T-cell (primary cell): ENCODE results near the gene PEAR1. TPM values are rescaled to one million over a fixed set of nuclear protein-coding genes. Genes with fewer than 3 reads are reported as not detected.

ENCODE experiments used
- ATAC-seq, 4 experiments: fragments of 200-7000 bp in 3 of 4; fragments of 150-1000 bp in 1 of 4; cut with Tn5 transposase; replicated peaks in 1 of 4; 1 replicate in 3 of 4; 2 replicates in 1 of 4; pipeline ENCODE4 v1.10.0; 2021; ENCODE audit warnings: moderate library complexity in 3 of 4, mild to moderate bottlenecking in 2 of 4, moderate number of reproducible peaks in 1 of 4
- CTCF ChIA-PET, 2 donors: fragments of 300-600 bp; sonication (Branson Sonifier 250); formaldehyde crosslinking; loops; one replicate each; lab custom pipeline; 2022; ENCODE audit warnings: antibody characterized with exemption in 2 of 2; lab: Charles Lee
- POLR2A ChIA-PET, 2 donors: fragments of 300-600 bp; sonication (Branson Sonifier 250); formaldehyde crosslinking; loops; one replicate each; lab custom pipeline; 2022; ENCODE audit warnings: antibody characterized with exemption in 2 of 2; lab: Charles Lee
- DNase-seq, 35 experiments: peaks; one replicate each; pipeline versions ENCODE4 v3.0.0 to v3.0.0-alpha.2; 2013 to 2023
- H3K27ac ChIP-seq: one replicate; pipeline ENCODE4 v1.5.1; 2013; ENCODE audit warnings: low read length
- H3K27me3 ChIP-seq, 2 experiments: replicated peaks in 1 of 2; 1 replicate in 1 of 2; 2 replicates in 1 of 2; pipeline versions ENCODE4 v1.6.1 to v1.7.0; 2013; ENCODE audit warnings: low read length in 1 of 2, mixed read lengths in 1 of 2; ENCODE audit not compliant: control insufficient read depth in 2 of 2, insufficient read depth in 2 of 2; ENCODE audit errors: extremely low read depth in 1 of 2
- H3K36me3 ChIP-seq, 2 donors: 1 replicate in 1 of 2; 2 replicates in 1 of 2; pipeline versions ENCODE4 v1.6.1 to v1.7.0; 2013; ENCODE audit warnings: low read length in 1 of 2; ENCODE audit not compliant: control insufficient read depth in 2 of 2, insufficient read depth in 1 of 2; ENCODE audit errors: extremely low read depth in 1 of 2
- H3K4me1 ChIP-seq, 2 experiments: 1 replicate in 1 of 2; 2 replicates in 1 of 2; pipeline versions ENCODE4 v1.6.1 to v1.7.0; 2013; ENCODE audit warnings: low read length in 2 of 2, mixed read lengths in 1 of 2; ENCODE audit not compliant: insufficient read depth in 2 of 2, control insufficient read depth in 1 of 2; ENCODE audit errors: extremely low read depth in 1 of 2
- H3K4me3 ChIP-seq, 2 donors: 1 replicate in 1 of 2; 2 replicates in 1 of 2; pipeline versions ENCODE4 v1.5.1 to v1.7.0; 2013; ENCODE audit warnings: mild to moderate bottlenecking in 2 of 2, low read length in 1 of 2, moderate library complexity in 1 of 2; ENCODE audit not compliant: control insufficient read depth in 1 of 2; ENCODE audit errors: extremely low read depth in 1 of 2
- H3K9me3 ChIP-seq: 2 replicates; pipeline ENCODE4 v1.7.0; 2013
- H3K27ac Mint-ChIP-seq, 2 donors: one replicate each; pipeline ENCODE4 v1.8.0; 2020 to 2021; ENCODE audit warnings: mild to moderate bottlenecking in 2 of 2, mixed read lengths in 2 of 2
- H3K27me3 Mint-ChIP-seq, 2 donors: one replicate each; pipeline ENCODE4 v1.8.0; 2021 to 2022; ENCODE audit warnings: mixed read lengths in 2 of 2
- H3K36me3 Mint-ChIP-seq: one replicate; pipeline ENCODE4 v1.8.0; 2021; ENCODE audit warnings: mixed read lengths
- H3K4me1 Mint-ChIP-seq, 3 donors: one replicate each; pipeline ENCODE4 v1.8.0; 2020 to 2022; ENCODE audit warnings: mixed read lengths in 3 of 3, mild to moderate bottlenecking in 1 of 3
- H3K4me3 Mint-ChIP-seq, 3 donors: one replicate each; pipeline ENCODE4 v1.8.0; 2020 to 2022; ENCODE audit warnings: mild to moderate bottlenecking in 3 of 3, mixed read lengths in 3 of 3, moderate library complexity in 3 of 3
- H3K9me3 Mint-ChIP-seq, 3 donors: one replicate each; pipeline ENCODE4 v1.8.0; 2020 to 2022; ENCODE audit warnings: mixed read lengths in 3 of 3
- WGBS: methylation state at CpG from one replicate; pipeline ENCODE4 v1.1.5; 2013; ENCODE audit warnings: missing lambda C conversion rate; ENCODE audit not compliant: insufficient coverage; 5-methylcytosine and 5-hydroxymethylcytosine counted together
- total RNA-seq, 35 experiments: library from RNA in 6 of 35; stranded (reverse) in 6 of 35; fragments of 120-200 nt in 1 of 35; gene quantifications; one replicate each; pipeline versions ENCODE4 v1.2.1 to v1.2.4 and lab custom pipeline; 2013 to 2026

PEAR1 gene
- total RNA-seq, 5 donors from 2014 or later (not counting 1 experiment from before 2014, with no cell fraction given): 0.09 to 0.67 (median 0.28) TPM

- POLR2A ChIA-PET: interaction anchor here in 1 of 2 donors (0.6 kb wide), 1 partner anchor 92 kb away, joined by 3 read pairs; no protein-coding TSS in a partner anchor
- H3K9me3 ChIP-seq: no peaks in the 10 kb centered on the region
- DNase-seq (no peak), ATAC-seq (no peak)
- peaks cover 0 to 5% of the 10 kb centered on the region in 2 experiments for H3K4me1 ChIP-seq
- no peak overlapping the region for H3K4me3 ChIP-seq
- H3K27ac ChIP-seq: no peak overlapping the region
- peaks cover 2 to 75% of the 10 kb centered on the region in 2 experiments for H3K27me3 ChIP-seq
- 0% methylated on average over 1 of the region's 6 CpGs for WGBS
- H3K36me3 ChIP-seq: no peaks in the 10 kb centered on the region
- Mint-ChIP-seq H3K27me3 (peaks cover 31 to 63% of the 10 kb centered on the region in 2 donors), H3K9me3 (no peaks in the 10 kb centered on the region), H3K36me3 (no peaks in the 10 kb centered on the region), H3K4me3 (no peak overlapping the region), H3K4me1 (peaks cover 6 to 7% (median 6%) of the 10 kb centered on the region in 3 donors), H3K27ac (no peak overlapping the region)
- CTCF ChIA-PET: interaction anchor here (0.6 to 0.7 kb wide), 3 partner anchors 48 to 84 kb away, joined by 3 to 7 read pairs (median 3); no protein-coding TSS in a partner anchor
These were observed 6.8 kb upstream of the PEAR1 start for GRCh38 chr1:156886583-156887281.

GRCh38 chr1:156887317-156887716 is 6.2 kb upstream of the PEAR1 start:
- ChIA-PET POLR2A (no interaction called here), CTCF (interaction anchor here (0.6 to 0.9 kb wide), 3 partner anchors 49 to 83 kb away, joined by 3 to 7 read pairs (median 6); no protein-coding TSS in a partner anchor)
- H3K36me3 Mint-ChIP-seq: no peaks in the 10 kb centered on the region
- H3K4me3 Mint-ChIP-seq: no peak overlapping the region
- Histone ChIP-seq H3K4me3 (no peak overlapping the region), H3K36me3 (no peaks in the 10 kb centered on the region), H3K9me3 (no peaks in the 10 kb centered on the region), H3K27ac (no peak overlapping the region), H3K4me1 (peaks cover 0 to 11% of the 10 kb centered on the region in 2 experiments), H3K27me3 (peaks cover 2 to 76% of the 10 kb centered on the region in 2 experiments)
- peaks cover 34 to 59% of the 10 kb centered on the region in 2 donors for H3K27me3 Mint-ChIP-seq
- no CpG with 5 or more reads among the region's 3 CpGs for WGBS
- peaks cover 11 to 13% (median 11%) of the 10 kb centered on the region in 3 donors for H3K4me1 Mint-ChIP-seq
- no peak for DNase-seq
- H3K9me3 Mint-ChIP-seq: no peaks in the 10 kb centered on the region
- ATAC-seq: no peak
- no peak overlapping the region for H3K27ac Mint-ChIP-seq

DNA sequence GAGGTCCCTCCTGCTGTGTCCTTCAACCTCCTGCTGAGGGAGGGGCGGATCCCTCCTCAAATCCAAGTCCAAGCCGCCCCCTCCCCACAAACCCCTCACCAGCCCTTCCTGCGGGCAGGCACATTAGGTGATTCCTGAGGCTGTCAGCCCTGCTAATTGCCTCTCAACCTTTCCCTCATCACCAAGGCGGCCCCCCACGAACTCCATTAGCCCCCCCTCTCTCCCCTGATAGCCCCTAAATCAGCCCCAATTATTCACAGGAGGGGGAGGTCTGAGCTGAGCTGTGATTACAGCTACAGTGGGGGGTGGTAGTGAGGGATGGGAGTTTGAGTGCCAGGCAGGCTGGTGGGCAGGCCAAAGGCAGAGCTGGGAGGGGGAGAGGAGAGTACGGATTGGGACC is 5.8 kb upstream of the PEAR1 start:
- no peaks in the 10 kb centered on the region for H3K9me3 Mint-ChIP-seq
- H3K36me3 ChIP-seq: no peaks in the 10 kb centered on the region
- ChIA-PET CTCF (interaction anchor here (0.7 to 0.9 kb wide), 2 partner anchors 83 to 87 kb away, joined by 4 to 6 read pairs; no protein-coding TSS in a partner anchor), POLR2A (no interaction called here)
- no peaks in the 10 kb centered on the region for H3K36me3 Mint-ChIP-seq
- H3K4me1 ChIP-seq: peaks cover 0 to 15% of the 10 kb centered on the region in 2 experiments
- DNase-seq (no peak), ATAC-seq (no peak)
- H3K27me3 Mint-ChIP-seq: peaks cover 34 to 59% of the 10 kb centered on the region in 2 donors
- H3K27ac ChIP-seq: no peak overlapping the region
- H3K4me3 ChIP-seq: no peak overlapping the region
- peaks cover 11 to 17% (median 13%) of the 10 kb centered on the region in 3 donors for H3K4me1 Mint-ChIP-seq
- H3K27me3 ChIP-seq: peaks cover 2 to 77% of the 10 kb centered on the region in 2 experiments
- H3K4me3 Mint-ChIP-seq: no peak overlapping the region
- H3K27ac Mint-ChIP-seq: no peak overlapping the region
- WGBS: 46% methylated on average over 4 of the region's 6 CpGs
- H3K9me3 ChIP-seq: no peaks in the 10 kb centered on the region

DNA sequence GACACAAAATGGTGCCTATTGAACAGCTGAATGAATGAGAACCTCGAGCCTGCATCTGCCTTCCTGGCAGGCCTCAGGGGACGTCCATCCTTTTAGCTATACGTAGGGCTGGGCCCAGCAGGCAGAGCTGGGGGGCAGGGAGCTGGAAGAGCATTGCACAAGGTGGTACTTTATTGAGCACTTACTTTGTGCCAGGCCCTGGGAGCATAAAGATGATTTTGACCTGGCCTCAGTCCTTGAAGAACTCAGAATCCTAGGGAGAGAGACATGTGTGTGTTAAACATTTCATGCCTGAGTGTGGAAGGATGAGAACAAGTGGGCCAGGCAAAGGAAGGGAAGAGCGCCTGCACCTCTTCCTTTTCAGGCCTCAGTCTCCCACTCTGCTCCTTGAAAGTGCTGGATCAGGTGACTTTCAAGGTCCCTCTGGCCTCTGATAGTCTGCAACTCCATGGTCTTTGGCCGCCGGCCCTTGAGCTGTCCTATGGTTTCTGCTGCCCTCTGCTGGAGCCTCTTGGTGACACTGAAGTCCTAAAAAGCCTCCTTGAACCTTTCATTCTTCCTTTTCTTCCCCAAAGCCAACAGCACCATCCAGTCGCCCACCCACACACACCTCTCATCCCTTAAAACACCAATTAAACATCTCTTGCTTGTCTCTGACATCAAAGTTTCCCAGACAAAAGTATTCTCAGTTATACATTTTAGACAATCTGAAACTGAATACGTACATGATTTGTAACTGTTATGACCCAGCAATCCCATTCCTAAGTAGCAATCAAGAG is 3.5 kb upstream of the PEAR1 start:
- H3K36me3 Mint-ChIP-seq: no peaks in the 10 kb centered on the region
- CTCF ChIA-PET: interaction anchor here (0.6 to 1.9 kb wide), 8 partner anchors 38 to 164 kb away, joined by 3 to 14 read pairs (median 6); no protein-coding TSS in a partner anchor
- no peak overlapping the region for H3K27ac Mint-ChIP-seq
- H3K9me3 ChIP-seq: no peaks in the 10 kb centered on the region
- H3K4me1 Mint-ChIP-seq: peaks cover 15 to 22% (median 22%) of the 10 kb centered on the region in 3 donors
- H3K27me3 ChIP-seq: peaks cover 2 to 77% of the 10 kb centered on the region in 2 experiments
- WGBS: 35% methylated on average over 7 of the region's 8 CpGs
- H3K4me1 ChIP-seq: peaks cover 4 to 29% of the 10 kb centered on the region in 2 experiments
- no peak overlapping the region for H3K4me3 ChIP-seq
- DNase-seq: peak in 25 of 35 experiments; percentile 12 to 70 (median 30)
- no peak overlapping the region for H3K4me3 Mint-ChIP-seq
- H3K27ac ChIP-seq: no peak overlapping the region
- ATAC-seq: peak in 1 of 4 experiments; percentile 34
- peaks cover 34 to 59% of the 10 kb centered on the region in 2 donors for H3K27me3 Mint-ChIP-seq
- POLR2A ChIA-PET: interaction anchor here in 1 of 2 donors (0.6 kb wide), 3 partner anchors 31 to 93 kb away, joined by 3 to 5 read pairs (median 3); no protein-coding TSS in a partner anchor
- H3K9me3 Mint-ChIP-seq: no peaks in the 10 kb centered on the region
- H3K36me3 ChIP-seq: no peaks in the 10 kb centered on the region

DNA sequence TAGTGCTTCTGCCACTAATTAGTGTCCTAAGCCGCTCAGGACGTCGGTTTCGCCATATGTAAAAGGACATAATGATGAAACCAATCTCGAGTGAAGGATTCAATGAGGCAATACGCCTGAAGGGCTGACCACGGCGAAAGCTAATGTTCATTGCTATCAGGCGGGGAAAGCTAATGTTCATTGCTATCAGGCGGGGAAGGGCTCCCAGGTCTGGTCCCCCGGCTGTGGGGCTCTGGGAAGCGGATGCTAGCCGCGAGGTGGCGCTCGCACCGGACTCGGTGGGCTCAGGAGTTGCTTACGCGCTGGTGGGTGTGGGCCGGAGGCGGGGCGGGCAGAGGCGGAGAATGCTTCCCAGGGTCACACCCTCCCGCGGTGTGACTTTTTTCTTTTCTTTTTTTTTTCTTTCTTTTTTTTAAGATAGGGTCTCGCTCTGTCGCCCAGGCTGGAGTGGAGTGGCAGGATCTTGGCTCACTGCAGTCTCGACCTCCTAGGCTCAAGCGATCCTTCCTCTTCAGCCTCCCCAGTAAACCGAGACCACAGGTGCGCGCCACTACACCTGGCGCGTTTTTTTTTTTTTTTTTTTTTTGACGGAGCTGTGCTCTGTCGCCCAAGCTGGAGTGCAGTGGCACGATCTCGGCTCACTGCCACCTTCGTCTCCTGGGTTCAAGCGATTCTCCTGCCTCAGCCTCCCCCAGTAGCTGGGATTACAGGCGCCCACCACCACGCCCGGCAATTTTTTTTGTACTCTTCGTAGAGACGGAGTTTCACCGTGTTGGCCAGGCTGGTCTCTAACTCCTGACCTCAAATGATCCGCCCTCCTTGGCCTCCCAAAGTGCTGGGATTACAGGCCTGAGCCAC is 1.1 kb upstream of the PEAR1 start:
- Mint-ChIP-seq H3K4me1 (peaks cover 15 to 22% (median 22%) of the 10 kb centered on the region in 3 donors), H3K36me3 (no peaks in the 10 kb centered on the region), H3K27ac (no peak overlapping the region), H3K27me3 (peaks cover 23 to 61% of the 10 kb centered on the region in 2 donors), H3K9me3 (no peaks in the 10 kb centered on the region), H3K4me3 (peak overlapping the region; percentile 61 to 75 (median 62))
- H3K9me3 ChIP-seq: no peaks in the 10 kb centered on the region
- H3K27me3 ChIP-seq: peaks cover 0 to 80% of the 10 kb centered on the region in 2 experiments
- H3K4me3 ChIP-seq: peak overlapping the region; percentile 24 to 69
- peak; percentile 59 to 89 (median 78) for DNase-seq
- no peaks in the 10 kb centered on the region for H3K36me3 ChIP-seq
- ChIA-PET POLR2A (no interaction called here), CTCF (interaction anchor here (0.6 to 1.7 kb wide), 11 partner anchors 10 to 563 kb away, joined by 3 to 6 read pairs (median 3); no protein-coding TSS in a partner anchor)
- 3% methylated on average over 34 of the region's 48 CpGs for WGBS
- H3K27ac ChIP-seq: no peak overlapping the region
- peaks cover 4 to 29% of the 10 kb centered on the region in 2 experiments for H3K4me1 ChIP-seq
- ATAC-seq: peak; percentile 92 to 98 (median 94)
